ENCODE results near the gene NUDC. TPM values are rescaled to one million over a fixed set of nuclear protein-coding genes. Genes with fewer than 3 reads are reported as not detected.

The NUDC gene
- total and polyA plus RNA-seq, 2 of the 13 experiments (the other 11 are each of a cell fraction or from before 2014, with no cell fraction given) = 34.7 to 104 TPM

GRCh38 chr1:26970810-26971209 lies 49.3 kb downstream of the NUDC start (continued):
- TF ChIP-seq MAF1 (CRISPR knock-in tag; IDR thresholded peaks at IDR 0.05; ENCODE audit: borderline replicate concordance) (no peak), ZNF3 (CRISPR knock-in tag; IDR thresholded peaks at IDR 0.05) (no peak), RBFOX2 (IDR thresholded peaks at IDR 0.05; ENCODE audit: low read depth, low read length) (no peak), BORCS8-MEF2B (CRISPR knock-in tag; IDR thresholded peaks at IDR 0.05) (no peak), ZKSCAN5 (CRISPR knock-in tag; IDR thresholded peaks at IDR 0.05) (no peak), PAF1 (CRISPR knock-in tag; IDR thresholded peaks at IDR 0.05) (no peak), SOX13 (IDR thresholded peaks at IDR 0.05) (no peak), SOX13 (CRISPR knock-in tag; conservative IDR thresholded peaks at IDR 0.05 in 1 of 2, IDR thresholded peaks at IDR 0.05 in 1 of 2) (peak in 1 of 2 experiments; percentile 26; a peak in 1 of 4 replicates), ARID5B (CRISPR knock-in tag; IDR thresholded peaks at IDR 0.05) (peak; percentile 49), LCORL (IDR thresholded peaks at IDR 0.05) (no peak), LCORL (CRISPR knock-in tag; IDR thresholded peaks at IDR 0.05) (peak; percentile 76), NR2F2 (IDR thresholded peaks at IDR 0.05; ENCODE audit: borderline replicate concordance, low read depth) (no peak), RXRA (CRISPR knock-in tag; IDR thresholded peaks at IDR 0.05) (no peak; the same call in 1 of the 2 replicates), THRA (CRISPR knock-in tag; IDR thresholded peaks at IDR 0.05; ENCODE audit: borderline replicate concordance) (peak; percentile 10; the same call in 1 of the 2 replicates), MEF2D (CRISPR knock-in tag; IDR thresholded peaks at IDR 0.05) (no peak), ZMAT3 (CRISPR knock-in tag; conservative IDR thresholded peaks at IDR 0.05) (no peak), SOX6 (IDR thresholded peaks at IDR 0.05) (no peak), SOX6 (CRISPR knock-in tag; IDR thresholded peaks at IDR 0.05) (no peak), CEBPB (IDR thresholded peaks at IDR 0.05; ENCODE audit: borderline replicate concordance, low read depth, low read length) (peak; percentile 57; the same call in 1 of the 2 replicates), NFKB2 (CRISPR knock-in tag; IDR thresholded peaks at IDR 0.05; ENCODE audit: borderline replicate concordance) (no peak), SP140L (CRISPR knock-in tag; IDR thresholded peaks at IDR 0.05; ENCODE audit: borderline replicate concordance) (no peak), HIVEP1 (CRISPR knock-in tag; IDR thresholded peaks at IDR 0.05) (no peak), FOXA1 (IDR thresholded peaks at IDR 0.05) (peak; percentile 30; the same call in 1 of the 2 replicates), FOXA1 (CRISPR knock-in tag; IDR thresholded peaks at IDR 0.05) (peak; percentile 93), NKX3-1 (CRISPR knock-in tag; IDR thresholded peaks at IDR 0.05) (no peak), CEBPG (CRISPR knock-in tag; IDR thresholded peaks at IDR 0.05) (peak; percentile 56)
- TF ChIP-seq, protein P1, sequence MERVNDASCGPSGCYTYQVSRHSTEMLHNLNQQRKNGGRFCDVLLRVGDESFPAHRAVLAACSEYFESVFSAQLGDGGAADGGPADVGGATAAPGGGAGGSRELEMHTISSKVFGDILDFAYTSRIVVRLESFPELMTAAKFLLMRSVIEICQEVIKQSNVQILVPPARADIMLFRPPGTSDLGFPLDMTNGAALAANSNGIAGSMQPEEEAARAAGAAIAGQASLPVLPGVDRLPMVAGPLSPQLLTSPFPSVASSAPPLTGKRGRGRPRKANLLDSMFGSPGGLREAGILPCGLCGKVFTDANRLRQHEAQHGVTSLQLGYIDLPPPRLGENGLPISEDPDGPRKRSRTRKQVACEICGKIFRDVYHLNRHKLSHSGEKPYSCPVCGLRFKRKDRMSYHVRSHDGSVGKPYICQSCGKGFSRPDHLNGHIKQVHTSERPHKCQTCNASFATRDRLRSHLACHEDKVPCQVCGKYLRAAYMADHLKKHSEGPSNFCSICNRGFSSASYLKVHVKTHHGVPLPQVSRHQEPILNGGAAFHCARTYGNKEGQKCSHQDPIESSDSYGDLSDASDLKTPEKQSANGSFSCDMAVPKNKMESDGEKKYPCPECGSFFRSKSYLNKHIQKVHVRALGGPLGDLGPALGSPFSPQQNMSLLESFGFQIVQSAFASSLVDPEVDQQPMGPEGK (CRISPR knock-in tag; IDR thresholded peaks at IDR 0.05) = peak; percentile 58
- TF ChIP-seq, protein P2, sequence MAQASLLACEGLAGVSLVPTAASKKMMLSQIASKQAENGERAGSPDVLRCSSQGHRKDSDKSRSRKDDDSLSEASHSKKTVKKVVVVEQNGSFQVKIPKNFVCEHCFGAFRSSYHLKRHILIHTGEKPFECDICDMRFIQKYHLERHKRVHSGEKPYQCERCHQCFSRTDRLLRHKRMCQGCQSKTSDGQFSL (CRISPR knock-in tag; IDR thresholded peaks at IDR 0.05) = no peak

Measured in HepG2 (cell line).